ENCODE data around the gene SLC39A3. TPM values are rescaled to one million over a fixed set of nuclear protein-coding genes. Genes with fewer than 3 reads are reported as not detected.

The SLC39A3 gene
- total and polyA plus RNA-seq, 2 of the 8 experiments (the other 6 are each of a cell fraction or from before 2014, with no cell fraction given) = 33.0 to 52.9 TPM

- ChIA-PET POLR2A (ENCODE audit: partially characterized antibody) (interaction anchor here (0.5 to 1.1 kb wide), 4 partner anchors 10 to 37 kb away, joined by 3 read pairs; no protein-coding TSS in a partner anchor), CTCF (ENCODE audit: partially characterized antibody) (interaction anchor here (1.6 to 3.0 kb wide), 2 partner anchors 10 to 111 kb away, joined by 8 to 11 read pairs; no protein-coding TSS in a partner anchor)
- no peak for DNase-seq (ENCODE audit: low read depth in 1 of 2, low spot score in 2 of 2)
- no peaks in the 10 kb centered on the region for H3K23me2 ChIP-seq (ENCODE audit: low read depth, low read length)
- H2BK5ac ChIP-seq (ENCODE audit: low read depth, low read length) = no peak overlapping the region
- H4K5ac ChIP-seq (ENCODE audit: insufficient read length, low read depth, low read length) = no peak overlapping the region
- no peak overlapping the region for H3K4ac ChIP-seq (replicated peaks; ENCODE audit: insufficient read length, low read depth, low read length)
- H3K9me3 ChIP-seq (ENCODE audit: insufficient read depth in 2 of 2, low read depth in 1 of 2, low read length in 1 of 2) = no peaks in the 10 kb centered on the region
- no peak overlapping the region for H3K18ac ChIP-seq (ENCODE audit: extremely low read depth, low read length)
- H2BK15ac ChIP-seq (ENCODE audit: low read length) = no peak overlapping the region
- H3K56ac ChIP-seq (replicated peaks; ENCODE audit: insufficient read length, low read depth, low read length) = no peak overlapping the region
- H2BK20ac ChIP-seq (ENCODE audit: low read length) = no peak overlapping the region
- peaks cover 25 to 73% (median 45%) of the 10 kb centered on the region in 4 experiments; a peak in 7 of 8 replicates for H3K36me3 ChIP-seq (ENCODE audit: control insufficient read depth in 2 of 4, insufficient read depth in 4 of 4, low read length in 3 of 4)
- H4K20me1 ChIP-seq (replicated peaks in 1 of 2; ENCODE audit: control insufficient read depth in 1 of 2, insufficient read depth in 2 of 2, low read length in 2 of 2) = peaks cover 4 to 10% of the 10 kb centered on the region in 2 experiments
- H2BK12ac ChIP-seq (ENCODE audit: low read depth, low read length) = no peak overlapping the region
- H3K27me3 ChIP-seq (replicated peaks in 1 of 4; ENCODE audit: control insufficient read depth in 3 of 4, extremely low read depth in 1 of 4, insufficient read depth in 3 of 4, low read length in 3 of 4) = no peaks in the 10 kb centered on the region
- H3K9ac ChIP-seq (replicated peaks in 1 of 4; ENCODE audit: extremely low read depth in 1 of 4, low read depth in 3 of 4, low read length in 3 of 4) = no peak overlapping the region
- no peak overlapping the region; the same call in 1 of the 2 replicates for H4K8ac ChIP-seq (ENCODE audit: extremely low read depth, insufficient read depth, low read length)
- H4K91ac ChIP-seq (replicated peaks; ENCODE audit: insufficient read length, low read length) = no peak overlapping the region
- H3K27ac ChIP-seq (ENCODE audit: low read depth, low read length) = no peak overlapping the region
- H2AFZ ChIP-seq (ENCODE audit: low read length) = no peak overlapping the region
- no peak overlapping the region for H3K4me2 ChIP-seq (ENCODE audit: insufficient read depth in 1 of 2, low read depth in 2 of 2, low read length in 2 of 2)
- H3K23ac ChIP-seq (ENCODE audit: insufficient read length) = no peak overlapping the region
- no peaks in the 10 kb centered on the region for H3K79me1 ChIP-seq (ENCODE audit: low read depth, low read length)
- 92% methylated on average over 7 of the region's 7 CpGs; no CpG with 5 or more reads in 1 of the 2 experiments for WGBS, 2 experiments (ENCODE audit: extremely low coverage in 1 of 2, insufficient coverage in 1 of 2, insufficient read length in 1 of 2, insufficient replicate concordance in 2 of 2, low coverage in 1 of 2, low lambda C conversion rate in 2 of 2, missing lambda C conversion rate in 1 of 2)
- H3K4me1 ChIP-seq (replicated peaks in 1 of 4; ENCODE audit: control insufficient read depth in 3 of 4, insufficient read depth in 4 of 4, low read length in 3 of 4) = no peaks in the 10 kb centered on the region
- no peak overlapping the region for H2AK5ac ChIP-seq (ENCODE audit: low read depth, low read length)
- no peaks in the 10 kb centered on the region for H3K79me2 ChIP-seq (ENCODE audit: control insufficient read depth in 1 of 2, insufficient read depth in 2 of 2, low read length in 2 of 2)
- no peak for FAIRE-seq
- no peak overlapping the region for H3K14ac ChIP-seq (ENCODE audit: insufficient read length)
- H2BK120ac ChIP-seq (replicated peaks; ENCODE audit: low read depth, low read length) = no peak overlapping the region
- H3K4me3 ChIP-seq (ENCODE audit: extremely low read depth in 1 of 4, insufficient read depth in 2 of 4, low read depth in 3 of 4, low read length in 4 of 4) = no peak overlapping the region
- TF ChIP-seq POU5F1 (IDR thresholded peaks at IDR 0.05; ENCODE audit: low read depth, low read length) (no peak), EZH2 (IDR thresholded peaks at IDR 0.05; ENCODE audit: low read depth, low read length, severe bottlenecking) (no peak), SIRT6 (IDR thresholded peaks at IDR 0.05; ENCODE audit: low read length) (no peak), SP4 (IDR thresholded peaks at IDR 0.05; ENCODE audit: low read length) (no peak), CTBP2 (IDR thresholded peaks at IDR 0.05; ENCODE audit: borderline replicate concordance, insufficient read depth, insufficient read length, low read length) (no peak), HDAC2 (IDR thresholded peaks at IDR 0.05; ENCODE audit: borderline replicate concordance in 1 of 2, low read depth in 2 of 2, low read length in 2 of 2) (no peak), SIN3A (conservative IDR thresholded peaks at IDR 0.05 in 1 of 2, IDR thresholded peaks at IDR 0.05 in 1 of 2; ENCODE audit: low read depth in 1 of 2, low read length in 2 of 2) (no peak), TBP (IDR thresholded peaks at IDR 0.05; ENCODE audit: low read depth, low read length) (no peak), CREB1 (IDR thresholded peaks at IDR 0.05) (no peak), E2F6 (IDR thresholded peaks at IDR 0.05) (no peak), BRCA1 (IDR thresholded peaks at IDR 0.05; ENCODE audit: low read depth, low read length) (no peak), CHD2 (IDR thresholded peaks at IDR 0.05; ENCODE audit: low read length) (no peak), JUN (IDR thresholded peaks at IDR 0.05; ENCODE audit: low read depth, low read length) (no peak), YY1 (IDR thresholded peaks at IDR 0.05; ENCODE audit: low read depth, low read length) (no peak)
Measured at GRCh38 chr19:2759965-2760364, 20.1 kb upstream of the SLC39A3 start.

All from H1 (cell line).